Measurements from ENCODE around the gene CLN6. TPM values are rescaled to one million over a fixed set of nuclear protein-coding genes. Genes with fewer than 3 reads are reported as not detected.

Gene CLN6
- total and polyA plus RNA-seq, 9 of the 15 experiments (the other 6 are each of a cell fraction or from before 2014, with no cell fraction given) = 0.71 to 53.3 (median 39.3) TPM

- ChIA-PET CTCF (ENCODE audit: low intra/inter-chr PET ratio) (no interaction called here), POLR2A (interaction anchor here (0.7 kb wide), 1 partner anchor 44 kb away, joined by 4 read pairs; no protein-coding TSS in a partner anchor)
- Histone ChIP-seq H3K27me3 (ENCODE audit: control insufficient read depth in 2 of 2, insufficient read depth in 2 of 2, low read length in 2 of 2) (no peaks in the 10 kb centered on the region), H2AFZ (ENCODE audit: low read depth, low read length) (no peak overlapping the region), H3K9me1 (ENCODE audit: control insufficient read depth, insufficient read depth, low read length) (no peaks in the 10 kb centered on the region), H3K27ac (ENCODE audit: extremely low read depth, low read depth, low read length) (no peak overlapping the region), H3K36me3 (ENCODE audit: control insufficient read depth, insufficient read depth, low read length) (peaks cover 84% of the 10 kb centered on the region), H3K79me2 (ENCODE audit: control insufficient read depth, insufficient read depth, low read length) (no peaks in the 10 kb centered on the region), H3K4me2 (ENCODE audit: insufficient read depth, low read length) (no peak overlapping the region), H3K4me3 (no peak overlapping the region), H3K4me1 (replicated peaks in 1 of 2; ENCODE audit: control insufficient read depth in 2 of 2, insufficient read depth in 2 of 2, low read length in 2 of 2) (no peaks in the 10 kb centered on the region), H4K20me1 (replicated peaks; ENCODE audit: control insufficient read depth, insufficient read depth, low read length) (no peaks in the 10 kb centered on the region), H3K9me3 (replicated peaks; ENCODE audit: control insufficient read depth, insufficient read depth, low read depth, low read length) (no peaks in the 10 kb centered on the region), H3K9ac (ENCODE audit: insufficient read depth in 1 of 2, low read depth in 2 of 2, low read length in 2 of 2) (no peak overlapping the region)
- FAIRE-seq (no peak), ATAC-seq (no peak), DNase-seq (ENCODE audit: extremely low read depth in 1 of 4, low spot score in 3 of 4) (no peak)
- in situ Hi-C loops (cut with MboI) = no loop called here
- WGBS (ENCODE audit: insufficient coverage, low coverage, missing lambda C conversion rate) = 84% methylated on average over 5 of the region's 5 CpGs
- intact Hi-C loops (cut with micrococcal nuclease) = no loop called here
- BruUV-seq (replicated peaks) = no TSS peak
- no peak for TF ChIP-seq GATA2 (CRISPR knock-in tag; IDR thresholded peaks at IDR 0.05)
- peak; percentile 34; the same call in 1 of the 2 replicates for TF ChIP-seq CXXC5 (CRISPR knock-in tag; IDR thresholded peaks at IDR 0.05)
- TF ChIP-seq SMAD4 (CRISPR knock-in tag; conservative IDR thresholded peaks at IDR 0.05) = 0 out of 2 replicates have a peak, but pooled peaks have one; percentile 27
- no peak for TF ChIP-seq CEBPG (CRISPR knock-in tag; IDR thresholded peaks at IDR 0.05)
- peak; percentile 90 to 93 for TF ChIP-seq CEBPG (tag; conservative IDR thresholded peaks at IDR 0.05 in 1 of 2, IDR thresholded peaks at IDR 0.05 in 1 of 2)
- TF ChIP-seq MGA (IDR thresholded peaks at IDR 0.05) = 0 out of 2 replicates have a peak, but pooled peaks have one; percentile 19
- peak; percentile 58 for TF ChIP-seq GABPA (tag; conservative IDR thresholded peaks at IDR 0.05; ENCODE audit: low read depth)
- TF ChIP-seq ZKSCAN8 (CRISPR knock-in tag; IDR thresholded peaks at IDR 0.05) = no peak
- peak; percentile 74 for TF ChIP-seq ATF3 (IDR thresholded peaks at IDR 0.05)
- no peak for TF ChIP-seq ATF3 (CRISPR knock-in tag; conservative IDR thresholded peaks at IDR 0.05)
These were observed 45.8 kb downstream of the CLN6 start for GRCh38 chr15:68183616-68184315.
